Colonic mucosa (tissue), 4 donors: ENCODE measurements around the gene SLC17A3. TPM values are rescaled to one million over a fixed set of nuclear protein-coding genes. Genes with fewer than 3 reads are reported as not detected.

Experiments used
- DNase-seq: peaks from one replicate; pipeline ENCODE4 v3.0.0-alpha.2; 2020
- H3K27ac ChIP-seq: fragments of 200-600 bp; one replicate; pipeline ENCODE4 v1.8.0; 2021
- H3K27me3 ChIP-seq: fragments of 200-600 bp; one replicate; pipeline ENCODE4 v1.8.0; 2021
- H3K36me3 ChIP-seq: fragments of 200-600 bp; one replicate; pipeline ENCODE4 v1.8.0; 2021
- H3K4me1 ChIP-seq: fragments of 200-600 bp; one replicate; pipeline ENCODE4 v1.8.0; 2021; ENCODE audit warnings: mild to moderate bottlenecking
- H3K4me3 ChIP-seq: fragments of 200-600 bp; one replicate; pipeline ENCODE4 v1.8.0; 2021
- H3K9ac ChIP-seq, 2 donors: one replicate each; pipeline ENCODE4 v1.7.0; 2013; ENCODE audit warnings: control low read depth in 2 of 2, low read depth in 2 of 2, low read length in 2 of 2
- H3K9me3 ChIP-seq: fragments of 200-600 bp; one replicate; pipeline ENCODE4 v1.8.0; 2021
- CTCF ChIP-seq: fragments of 200-600 bp; IDR thresholded peaks from one replicate; pipeline ENCODE4 v1.8.0; 2022; ENCODE audit warnings: antibody characterized with exemption, mild to moderate bottlenecking
- intact Hi-C: fragments of 100-400 bp; cut with DNase I; formaldehyde crosslinking; loops from one replicate; pipeline ENCODE4 v1.14.1; 2022
- total RNA-seq, 2 donors: library from RNA; stranded (reverse); fragmentation: NEBNext Ultra II Directional in 1 of 2; extraction: Animal tissue kit (Norgen Biotek cat#: 25700) in 1 of 2; gene quantifications; one replicate each; pipeline ENCODE4 v1.2.1, GENCODE V29; 2021
- donor health status: healthy.
- donor health status: DM: no; HTN: no; CAD: no.
- donor health status: DM: no; HTN: no; CAD: no.

Gene SLC17A3
- total RNA-seq, 2 donors from 2014 or later = not detected

- Histone ChIP-seq H3K36me3 (no peaks in the 10 kb centered on the region), H3K9ac (no peak overlapping the region), H3K4me3 (no peak overlapping the region), H3K27me3 (no peaks in the 10 kb centered on the region), H3K9me3 (no peaks in the 10 kb centered on the region), H3K27ac (no peak overlapping the region), H3K4me1 (no peaks in the 10 kb centered on the region)
- TF ChIP-seq CTCF = peak; percentile 21
- peak; percentile 57 for DNase-seq
- intact Hi-C loops = loop anchor here (5.0 kb wide), 1 partner anchor 168 kb away; no protein-coding TSS in a partner anchor
Measured at GRCh38 chr6:25889877-25890853, 16.1 kb upstream of the SLC17A3 start.

GRCh38 chr6:25888626-25889025 is 14.6 kb upstream of the SLC17A3 start:
- Histone ChIP-seq H3K9ac (no peak overlapping the region), H3K4me3 (no peak overlapping the region), H3K4me1 (no peaks in the 10 kb centered on the region), H3K27ac (no peak overlapping the region), H3K9me3 (no peaks in the 10 kb centered on the region), H3K36me3 (no peaks in the 10 kb centered on the region), H3K27me3 (no peaks in the 10 kb centered on the region)
- TF ChIP-seq CTCF = no peak
- intact Hi-C loops = no loop called here
- no peak for DNase-seq

GRCh38 chr6:25886066-25886465 is 12.0 kb upstream of the SLC17A3 start:
- no peaks in the 10 kb centered on the region for H3K4me1 ChIP-seq
- no peak for DNase-seq
- H3K27me3 ChIP-seq = no peaks in the 10 kb centered on the region
- intact Hi-C loops = no loop called here
- TF ChIP-seq CTCF = no peak
- no peaks in the 10 kb centered on the region for H3K36me3 ChIP-seq
- no peak overlapping the region for H3K9ac ChIP-seq
- H3K4me3 ChIP-seq = no peak overlapping the region
- H3K27ac ChIP-seq = no peak overlapping the region
- H3K9me3 ChIP-seq = no peaks in the 10 kb centered on the region

GRCh38 chr6:25883991-25884390 is 9.9 kb upstream of the SLC17A3 start:
- Histone ChIP-seq H3K9me3 (no peaks in the 10 kb centered on the region), H3K36me3 (no peaks in the 10 kb centered on the region), H3K27me3 (no peaks in the 10 kb centered on the region), H3K9ac (no peak overlapping the region), H3K27ac (no peak overlapping the region), H3K4me1 (no peaks in the 10 kb centered on the region), H3K4me3 (no peak overlapping the region)
- no peak for TF ChIP-seq CTCF
- DNase-seq = no peak
- intact Hi-C loops = no loop called here

- Histone ChIP-seq H3K27ac (no peak overlapping the region), H3K9ac (no peak overlapping the region)
Measured at GRCh38 chr6:25883536-25883935, 9.5 kb upstream of the SLC17A3 start.

More at GRCh38 chr6:25883536-25883935, 9.5 kb upstream of the SLC17A3 start:
- H3K4me3 ChIP-seq = no peak overlapping the region
- DNase-seq = no peak
- H3K27me3 ChIP-seq = no peaks in the 10 kb centered on the region
- no peaks in the 10 kb centered on the region for H3K4me1 ChIP-seq
- intact Hi-C loops = no loop called here
- no peaks in the 10 kb centered on the region for H3K9me3 ChIP-seq
- H3K36me3 ChIP-seq = no peaks in the 10 kb centered on the region
- TF ChIP-seq CTCF = no peak
